IMR-90 (cell line): ENCODE measurements around the gene TSR2.

Experiments used
- BHLHE40 ChIP-seq: fragments of 150-350 bp; IDR thresholded peaks from 2 replicates; pipeline ENCODE4 v1.6.1; 2016; ENCODE audit warnings: mild to moderate bottlenecking, low read depth, low read length
- CEBPB ChIP-seq: IDR thresholded peaks from 2 replicates; pipeline ENCODE4 v1.6.1; 2012; ENCODE audit warnings: low read depth, low read length, improper control_type of control experiment
- CHD1 ChIP-seq: IDR thresholded peaks from 2 replicates; pipeline ENCODE4 v1.6.1; 2012; ENCODE audit warnings: low read depth, low read length, improper control_type of control experiment
- MAZ ChIP-seq: IDR thresholded peaks from 2 replicates; pipeline ENCODE4 v1.6.1; 2012; ENCODE audit warnings: low read depth, mild to moderate bottlenecking, low read length, improper control_type of control experiment, moderate library complexity, borderline replicate concordance
- MXI1 ChIP-seq: IDR thresholded peaks from 2 replicates; pipeline ENCODE4 v1.6.1; 2012; ENCODE audit warnings: low read depth, mild to moderate bottlenecking, low read length, moderate library complexity, borderline replicate concordance
- POLR2A ChIP-seq: IDR thresholded peaks from 2 replicates; pipeline ENCODE4 v1.6.1; 2012; ENCODE audit warnings: mild to moderate bottlenecking, low read depth, low read length
- RAD21 ChIP-seq: IDR thresholded peaks from 2 replicates; pipeline ENCODE4 v1.6.1; 2012; ENCODE audit warnings: low read length, improper control_type of control experiment
- SMC3 ChIP-seq: fragments of 150-350 bp; IDR thresholded peaks from 2 replicates; pipeline ENCODE4 v1.6.1; 2016; ENCODE audit warnings: low read depth, mild to moderate bottlenecking, antibody characterized with exemption, low read length, moderate library complexity
- TF ChIP-seq, protein P1 (sequence below): conservative IDR thresholded peaks from 2 replicates; pipeline ENCODE4 v1.5.1; 2012; ENCODE audit warnings: mild to moderate bottlenecking, low read depth, low read length, improper control_type of control experiment
- TF ChIP-seq, protein P2 (sequence below): fragments of 150-350 bp; IDR thresholded peaks from 2 replicates; pipeline ENCODE4 v1.6.1; 2017; ENCODE audit warnings: mild to moderate bottlenecking, antibody characterized with exemption, low read length, low read depth

GRCh38 chrX:54492340-54492739 is 52.1 kb downstream of the TSR2 start:
- TF ChIP-seq, protein P1, sequence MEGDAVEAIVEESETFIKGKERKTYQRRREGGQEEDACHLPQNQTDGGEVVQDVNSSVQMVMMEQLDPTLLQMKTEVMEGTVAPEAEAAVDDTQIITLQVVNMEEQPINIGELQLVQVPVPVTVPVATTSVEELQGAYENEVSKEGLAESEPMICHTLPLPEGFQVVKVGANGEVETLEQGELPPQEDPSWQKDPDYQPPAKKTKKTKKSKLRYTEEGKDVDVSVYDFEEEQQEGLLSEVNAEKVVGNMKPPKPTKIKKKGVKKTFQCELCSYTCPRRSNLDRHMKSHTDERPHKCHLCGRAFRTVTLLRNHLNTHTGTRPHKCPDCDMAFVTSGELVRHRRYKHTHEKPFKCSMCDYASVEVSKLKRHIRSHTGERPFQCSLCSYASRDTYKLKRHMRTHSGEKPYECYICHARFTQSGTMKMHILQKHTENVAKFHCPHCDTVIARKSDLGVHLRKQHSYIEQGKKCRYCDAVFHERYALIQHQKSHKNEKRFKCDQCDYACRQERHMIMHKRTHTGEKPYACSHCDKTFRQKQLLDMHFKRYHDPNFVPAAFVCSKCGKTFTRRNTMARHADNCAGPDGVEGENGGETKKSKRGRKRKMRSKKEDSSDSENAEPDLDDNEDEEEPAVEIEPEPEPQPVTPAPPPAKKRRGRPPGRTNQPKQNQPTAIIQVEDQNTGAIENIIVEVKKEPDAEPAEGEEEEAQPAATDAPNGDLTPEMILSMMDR, result no peak
- TF ChIP-seq, protein P2, sequence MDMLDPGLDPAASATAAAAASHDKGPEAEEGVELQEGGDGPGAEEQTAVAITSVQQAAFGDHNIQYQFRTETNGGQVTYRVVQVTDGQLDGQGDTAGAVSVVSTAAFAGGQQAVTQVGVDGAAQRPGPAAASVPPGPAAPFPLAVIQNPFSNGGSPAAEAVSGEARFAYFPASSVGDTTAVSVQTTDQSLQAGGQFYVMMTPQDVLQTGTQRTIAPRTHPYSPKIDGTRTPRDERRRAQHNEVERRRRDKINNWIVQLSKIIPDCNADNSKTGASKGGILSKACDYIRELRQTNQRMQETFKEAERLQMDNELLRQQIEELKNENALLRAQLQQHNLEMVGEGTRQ, result peak; percentile 74
- TF ChIP-seq MAZ (no peak), CHD1 (no peak), SMC3 (no peak), POLR2A (no peak), BHLHE40 (no peak), MXI1 (peak; percentile 85; the same call in 1 of the 2 replicates), CEBPB (no peak), RAD21 (no peak)
